H1 (cell line): ENCODE measurements around the gene KRTAP10-8. TPM values are rescaled to one million over a fixed set of nuclear protein-coding genes. Genes with fewer than 3 reads are reported as not detected.

ENCODE experiments used
- CTCF ChIA-PET: fragments of 300-600 bp; sonication (Branson Sonifier 250); formaldehyde crosslinking; loops from one replicate; lab custom pipeline; 2021; ENCODE audit not compliant: partially characterized antibody; lab: Charles Lee
- POLR2A ChIA-PET: fragments of 300-600 bp; sonication (Branson Sonifier 250); formaldehyde crosslinking; loops from one replicate; lab custom pipeline; 2021; ENCODE audit warnings: inconsistent platforms; ENCODE audit not compliant: partially characterized antibody; lab: Charles Lee
- DNase-seq, 2 experiments: peaks; one replicate each; pipeline versions ENCODE4 v3.0.0 to v3.0.0-alpha.2; 2010 to 2022; ENCODE audit warnings: low spot score in 2 of 2, low read depth in 1 of 2, mixed read lengths in 1 of 2
- FAIRE-seq: peaks from 2 replicates; lab custom pipeline; 2011; peaks lifted over from hg19 to GRCh38; lab: Jason Lieb, UNC
- H2AFZ ChIP-seq: 2 replicates; pipeline ENCODE4 v1.8.1; 2012; ENCODE audit warnings: low read length, inconsistent platforms
- H2AK5ac ChIP-seq: 2 replicates; pipeline ENCODE4 v1.6.1; 2013; ENCODE audit warnings: low read depth, low read length
- H2BK120ac ChIP-seq: replicated peaks from 2 replicates; pipeline ENCODE3; 2013; ENCODE audit warnings: low read depth, low read length, inconsistent platforms
- H2BK12ac ChIP-seq: 2 replicates; pipeline ENCODE4 v1.6.1; 2013; ENCODE audit warnings: low read depth, low read length
- H2BK15ac ChIP-seq: 2 replicates; pipeline ENCODE4 v1.6.1; 2013; ENCODE audit warnings: low read length
- H2BK20ac ChIP-seq: 2 replicates; pipeline ENCODE4 v1.6.1; 2013; ENCODE audit warnings: low read length
- H2BK5ac ChIP-seq: 2 replicates; pipeline ENCODE4 v1.6.1; 2013; ENCODE audit warnings: low read depth, low read length
- H3K14ac ChIP-seq: 2 replicates; pipeline ENCODE4 v1.6.1; 2013; ENCODE audit warnings: inconsistent platforms; ENCODE audit not compliant: insufficient read length
- H3K18ac ChIP-seq: 2 replicates; pipeline ENCODE4 v1.6.1; 2013; ENCODE audit warnings: low read length; ENCODE audit errors: extremely low read depth
- H3K23ac ChIP-seq: 2 replicates; pipeline ENCODE4 v1.6.1; 2013; ENCODE audit warnings: inconsistent platforms; ENCODE audit not compliant: insufficient read length
- H3K23me2 ChIP-seq: 2 replicates; pipeline ENCODE4 v1.6.1; 2013; ENCODE audit warnings: low read depth, low read length
- H3K27ac ChIP-seq: 2 replicates; pipeline ENCODE4 v1.6.1; 2011; ENCODE audit warnings: low read depth, low read length, inconsistent platforms
- H3K27me3 ChIP-seq, 4 experiments: replicated peaks in 1 of 4; 1 replicate in 1 of 4; 2 replicates in 3 of 4; pipeline versions ENCODE4 v1.6.1 to v1.8.1; 2011 to 2013; ENCODE audit warnings: low read length in 3 of 4, mild to moderate bottlenecking in 3 of 4, inconsistent platforms in 2 of 4, mixed read lengths in 2 of 4, moderate library complexity in 1 of 4; ENCODE audit not compliant: control insufficient read depth in 3 of 4, insufficient read depth in 3 of 4; ENCODE audit errors: extremely low read depth in 1 of 4
- H3K36me3 ChIP-seq, 4 experiments: 2 replicates each; pipeline versions ENCODE4 v1.6.1 to v1.8.1; 2011 to 2013; ENCODE audit warnings: mild to moderate bottlenecking in 4 of 4, low read length in 3 of 4, moderate library complexity in 2 of 4, control low read depth in 1 of 4, inconsistent platforms in 1 of 4; ENCODE audit not compliant: insufficient read depth in 4 of 4, control insufficient read depth in 2 of 4
- H3K4ac ChIP-seq: replicated peaks from 2 replicates; pipeline ENCODE3; 2013; ENCODE audit warnings: low read length, low read depth, mixed read lengths, inconsistent platforms; ENCODE audit not compliant: insufficient read length
- H3K4me1 ChIP-seq, 4 experiments: replicated peaks in 1 of 4; 1 replicate in 1 of 4; 2 replicates in 3 of 4; pipeline versions ENCODE4 v1.6.1 to v1.8.1; 2011 to 2013; ENCODE audit warnings: low read length in 3 of 4, inconsistent platforms in 2 of 4, mixed read lengths in 1 of 4; ENCODE audit not compliant: insufficient read depth in 4 of 4, control insufficient read depth in 3 of 4
- H3K4me2 ChIP-seq, 2 experiments: 2 replicates each; pipeline versions ENCODE4 v1.6.1 to v1.8.1; 2011 to 2013; ENCODE audit warnings: low read depth in 2 of 2, low read length in 2 of 2, control low read depth in 1 of 2, inconsistent platforms in 1 of 2, mild to moderate bottlenecking in 1 of 2; ENCODE audit not compliant: insufficient read depth in 1 of 2
- H3K4me3 ChIP-seq, 4 experiments: fragments of 200-600, 300-600 bp in 1 of 4; sonication (generic), shearing (Covaris generic), sonication (Bioruptor Twin) in 1 of 4; 2 replicates each; pipeline versions ENCODE4 v1.5.1 to v1.8.1; 2011 to 2016; ENCODE audit warnings: low read length in 4 of 4, low read depth in 3 of 4, control low read depth in 2 of 4, inconsistent platforms in 2 of 4, mild to moderate bottlenecking in 2 of 4, mixed read lengths in 1 of 4, moderate library complexity in 1 of 4; ENCODE audit not compliant: insufficient read depth in 2 of 4; ENCODE audit errors: extremely low read depth in 1 of 4
- H3K56ac ChIP-seq: replicated peaks from 2 replicates; pipeline ENCODE3; 2013; ENCODE audit warnings: low read depth, mild to moderate bottlenecking, mixed read lengths, low read length, inconsistent platforms; ENCODE audit not compliant: insufficient read length
- H3K79me1 ChIP-seq: 2 replicates; pipeline ENCODE4 v1.6.1; 2013; ENCODE audit warnings: low read depth, low read length, control low read depth
- H3K79me2 ChIP-seq, 2 experiments: 2 replicates each; pipeline versions ENCODE4 v1.6.1 to v1.8.1; 2012 to 2013; ENCODE audit warnings: low read length in 2 of 2, mild to moderate bottlenecking in 2 of 2, inconsistent platforms in 1 of 2; ENCODE audit not compliant: insufficient read depth in 2 of 2, control insufficient read depth in 1 of 2
- H3K9ac ChIP-seq, 4 experiments: replicated peaks in 1 of 4; 1 replicate in 1 of 4; 2 replicates in 3 of 4; pipeline versions ENCODE4 v1.6.1 to v1.8.1; 2011 to 2013; ENCODE audit warnings: low read depth in 3 of 4, low read length in 3 of 4, control low read depth in 2 of 4, mild to moderate bottlenecking in 2 of 4, moderate library complexity in 2 of 4, inconsistent platforms in 1 of 4; ENCODE audit errors: extremely low read depth in 1 of 4
- H3K9me3 ChIP-seq, 2 experiments: 2 replicates each; pipeline versions ENCODE4 v1.6.1 to v1.8.1; 2012 to 2013; ENCODE audit warnings: mild to moderate bottlenecking in 2 of 2, moderate library complexity in 2 of 2, control low read depth in 1 of 2, inconsistent platforms in 1 of 2, low read depth in 1 of 2, low read length in 1 of 2, mixed read lengths in 1 of 2; ENCODE audit not compliant: insufficient read depth in 2 of 2
- H4K20me1 ChIP-seq, 2 experiments: replicated peaks in 1 of 2; 2 replicates each; pipeline versions ENCODE3 to v1.8.1; 2011 to 2013; ENCODE audit warnings: inconsistent platforms in 2 of 2, low read length in 2 of 2, mild to moderate bottlenecking in 1 of 2; ENCODE audit not compliant: insufficient read depth in 2 of 2, control insufficient read depth in 1 of 2
- H4K5ac ChIP-seq: 2 replicates; pipeline ENCODE4 v1.6.1; 2013; ENCODE audit warnings: low read length, low read depth, mixed read lengths, inconsistent platforms; ENCODE audit not compliant: insufficient read length
- H4K8ac ChIP-seq: 2 replicates; pipeline ENCODE4 v1.8.0; 2013; ENCODE audit warnings: mild to moderate bottlenecking, moderate library complexity, low read length, inconsistent platforms; ENCODE audit not compliant: insufficient read depth; ENCODE audit errors: extremely low read depth
- H4K91ac ChIP-seq: replicated peaks from 2 replicates; pipeline ENCODE3; 2013; ENCODE audit warnings: low read length, mixed read lengths, inconsistent platforms; ENCODE audit not compliant: insufficient read length
- BACH1 ChIP-seq: IDR thresholded peaks from 2 replicates; pipeline ENCODE4 v1.6.1; 2012; ENCODE audit warnings: low read length, improper control_type of control experiment
- BCL11A ChIP-seq, 2 experiments: IDR thresholded peaks; one replicate each; pipeline ENCODE4 v1.6.1; 2011; ENCODE audit warnings: low read depth in 2 of 2, low read length in 2 of 2, mild to moderate bottlenecking in 2 of 2
- CBX8 ChIP-seq: fragments of 300-800, 300-1000 bp; sonication (generic); IDR thresholded peaks from 2 replicates; pipeline ENCODE4 v1.7.1; 2016; ENCODE audit warnings: low read depth, low read length, borderline replicate concordance
- CTCF ChIP-seq, 3 experiments: IDR thresholded peaks; 1 replicate in 2 of 3; 2 replicates in 1 of 3; pipeline versions ENCODE4 v1.5.1 to v1.6.1; 2011; ENCODE audit warnings: low read length in 3 of 3, mild to moderate bottlenecking in 3 of 3, inconsistent platforms in 2 of 3, low read depth in 1 of 3, moderate library complexity in 1 of 3; ENCODE audit not compliant: insufficient read depth in 1 of 3; ENCODE audit errors: control extremely low read depth in 1 of 3
- EZH2 ChIP-seq: fragments of 200-600 bp; sonication (generic); IDR thresholded peaks from 2 replicates; pipeline ENCODE4 v1.7.1; 2012; ENCODE audit warnings: low read depth, mild to moderate bottlenecking, moderate library complexity, low read length, inconsistent platforms; ENCODE audit not compliant: severe bottlenecking
- RNF2 ChIP-seq: fragments of 200-900, 300-1000 bp; sonication (generic); IDR thresholded peaks from 2 replicates; pipeline ENCODE4 v1.7.1; 2016; ENCODE audit warnings: borderline replicate concordance, low read depth, mild to moderate bottlenecking, antibody characterized with exemption, low read length; ENCODE audit not compliant: poor library complexity, severe bottlenecking; ENCODE audit errors: missing control alignments
- RXRA ChIP-seq: IDR thresholded peaks from 2 replicates; pipeline ENCODE4 v1.6.1; 2011; ENCODE audit warnings: low read depth, mild to moderate bottlenecking, low read length, moderate library complexity; ENCODE audit not compliant: insufficient read depth
- SIN3A ChIP-seq, 2 experiments: IDR thresholded peaks in 1 of 2; conservative IDR thresholded peaks in 1 of 2; 2 replicates each; pipeline ENCODE4 v1.6.1; 2011 to 2012; ENCODE audit warnings: low read length in 2 of 2, improper control_type of control experiment in 1 of 2, low read depth in 1 of 2, mild to moderate bottlenecking in 1 of 2
- USF2 ChIP-seq: IDR thresholded peaks from 2 replicates; pipeline ENCODE4 v1.6.1; 2011; ENCODE audit warnings: low read length, improper control_type of control experiment
- WGBS, 2 experiments: shearing (Covaris generic) in 1 of 2; methylation state at CpG; one replicate each; pipeline versions ENCODE4 v1.1.6 to v1.1.7; 2013 to 2015; ENCODE audit warnings: low lambda C conversion rate in 2 of 2, mixed read lengths in 2 of 2, inconsistent platforms in 1 of 2, low coverage in 1 of 2, missing lambda C conversion rate in 1 of 2; ENCODE audit not compliant: insufficient replicate concordance in 2 of 2, insufficient coverage in 1 of 2, insufficient read length in 1 of 2; ENCODE audit errors: extremely low coverage in 1 of 2, missing lambda C conversion rate in 1 of 2; 5-methylcytosine and 5-hydroxymethylcytosine counted together
- polyA plus RNA-seq, 7 experiments: library from polyadenylated mRNA; depleted of rRNA in 3 of 7; stranded (reverse) in 5 of 7; unstranded in 2 of 7; fragments of >200 nt in 5 of 7; fragments of 200-250 nt in 2 of 7; gene quantifications; 1 replicate in 5 of 7; 2 replicates in 1 of 7; 4 replicates in 1 of 7; pipeline versions ENCODE4 v1.2.1 to v1.2.3, GENCODE V29; 2011 to 2013; ENCODE audit warnings: missing spikeins in 2 of 7, mixed read lengths in 2 of 7
- total RNA-seq: library from RNA; stranded (reverse); fragmentation: NEBNext Ultra II Directional; extraction: Animal tissue kit (Norgen Biotek cat#: 25700); gene quantifications from 2 replicates; pipeline ENCODE4 v1.2.1, GENCODE V29; 2021

The KRTAP10-8 gene
- total and polyA plus RNA-seq, 2 of the 8 experiments (the other 6 are each of a cell fraction or from before 2014, with no cell fraction given) = not detected

- peak overlapping the region; percentile 92 for H2BK12ac ChIP-seq
- WGBS, 2 experiments = 89% methylated on average over 5 of the region's 5 CpGs; no CpG with 5 or more reads in 1 of the 2 experiments
- TF ChIP-seq BACH1 = no peak
- no peak for TF ChIP-seq RXRA
- no peak for TF ChIP-seq SIN3A (conservative IDR thresholded peaks at IDR 0.05 in 1 of 2, IDR thresholded peaks at IDR 0.05 in 1 of 2; ENCODE audit: low read depth in 1 of 2, low read length in 2 of 2)
- no peak for TF ChIP-seq CBX8
- no peak for TF ChIP-seq CTCF (IDR thresholded peaks at IDR 0.05; ENCODE audit: control extremely low read depth in 1 of 3, insufficient read depth in 1 of 3, low read depth in 1 of 3, low read length in 3 of 3)
- no peak for TF ChIP-seq USF2
- TF ChIP-seq EZH2 = no peak
- TF ChIP-seq BCL11A (IDR thresholded peaks at IDR 0.05; ENCODE audit: low read depth in 2 of 2, low read length in 2 of 2) = no peak
- TF ChIP-seq RNF2 = no peak
- DNase-seq (no peak), FAIRE-seq (no peak)
- no peaks in the 10 kb centered on the region for H3K79me2 ChIP-seq
- no peaks in the 10 kb centered on the region for H4K20me1 ChIP-seq
- H4K5ac ChIP-seq = no peak overlapping the region
- CTCF ChIA-PET = no interaction called here
- H2BK20ac ChIP-seq = no peak overlapping the region
- H3K14ac ChIP-seq = no peak overlapping the region
- no peaks in the 10 kb centered on the region for H3K79me1 ChIP-seq
- H2BK15ac ChIP-seq = no peak overlapping the region
- H3K23me2 ChIP-seq = no peaks in the 10 kb centered on the region
- no peak overlapping the region for H3K56ac ChIP-seq
- H3K4me3 ChIP-seq = no peak overlapping the region
- H3K4me1 ChIP-seq = peaks cover 0 to 9% (median 3%) of the 10 kb centered on the region in 4 experiments; a peak in 5 of 7 replicates
- no peak overlapping the region for H3K4me2 ChIP-seq
- H4K91ac ChIP-seq = no peak overlapping the region
- H3K9ac ChIP-seq = no peak overlapping the region
- no peak overlapping the region for H2AFZ ChIP-seq
- no peak overlapping the region for H3K23ac ChIP-seq
- no peak overlapping the region for H2BK120ac ChIP-seq
- H2AK5ac ChIP-seq = no peak overlapping the region
- peaks cover 0 to 4% of the 10 kb centered on the region in 2 experiments; a peak in 2 of 4 replicates for H3K9me3 ChIP-seq
- no peaks in the 10 kb centered on the region for H3K27me3 ChIP-seq
- no peak overlapping the region for H3K27ac ChIP-seq
- no peak overlapping the region for H3K4ac ChIP-seq
- peak overlapping the region; percentile 82; the same call in 1 of the 2 replicates for H2BK5ac ChIP-seq
- no peak overlapping the region for H3K18ac ChIP-seq
- no peaks in the 10 kb centered on the region for H3K36me3 ChIP-seq
- H4K8ac ChIP-seq = no peak overlapping the region
- POLR2A ChIA-PET = no interaction called here
Measured at GRCh38 chr21:44658541-44658910, 46.6 kb downstream of the KRTAP10-8 start.
